Astrocyte of the spinal cord (primary cell): ENCODE data around the gene TUSC1.
"Not testable (repeated sequence)": the region's sequence is repeated elsewhere in the genome, so short reads cannot be mapped to it uniquely, and the experiment has no call there.

Source experiments
- DNase-seq: peaks from one replicate; pipeline ENCODE4 v3.0.0; 2011; ENCODE audit warnings: low read depth, low spot score
- H3K4me3 ChIP-seq: 2 replicates; pipeline ENCODE4 v1.5.1; 2011; ENCODE audit warnings: low read depth, mild to moderate bottlenecking, low read length, moderate library complexity
- CTCF ChIP-seq: IDR thresholded peaks from 2 replicates; pipeline ENCODE4 v1.5.1; 2012; ENCODE audit warnings: low read depth, mild to moderate bottlenecking, low read length, inconsistent platforms
- in situ Hi-C: cut with HindIII; loops from 2 replicates; pipeline ENCODE4 v1.10.0; 2017; ENCODE audit warnings: low sequenced_read_pairs

Gene TUSC1

GRCh38 chr9:25678846-25679360 is 659 bp upstream of the TUSC1 start:
- in situ Hi-C loops: no loop called here
- peak overlapping the region; percentile 63 for H3K4me3 ChIP-seq
- DNase-seq: peak; percentile 4
- no peak for TF ChIP-seq CTCF

- in situ Hi-C loops: no loop called here
- peak overlapping the region; percentile 63 for H3K4me3 ChIP-seq
- peak; percentile 80 for DNase-seq
- TF ChIP-seq CTCF: no peak
These were observed 720 bp downstream of the TUSC1 start for GRCh38 chr9:25677301-25678146.

GRCh38 chr9:25675858-25676257 is 2.4 kb downstream of the TUSC1 start:
- in situ Hi-C loops: not testable (repeated sequence)

GRCh38 chr9:25658571-25658970 is 19.7 kb downstream of the TUSC1 start:
- TF ChIP-seq CTCF: no peak
- DNase-seq: no peak
- in situ Hi-C loops: no loop called here
- no peak overlapping the region for H3K4me3 ChIP-seq

More at GRCh38 chr9:25675858-25676257, 2.4 kb downstream of the TUSC1 start:
- not testable (repeated sequence) for DNase-seq, H3K4me3 ChIP-seq

- in situ Hi-C loops: no loop called here
- DNase-seq: no peak
- H3K4me3 ChIP-seq: no peak overlapping the region
- no peak for TF ChIP-seq CTCF
These were observed 23.8 kb downstream of the TUSC1 start for GRCh38 chr9:25654417-25654816.

- in situ Hi-C loops: no loop called here
- H3K4me3 ChIP-seq: no peak overlapping the region
- DNase-seq: no peak
- TF ChIP-seq CTCF: no peak
These were observed 30.1 kb downstream of the TUSC1 start for GRCh38 chr9:25648116-25648515.

GRCh38 chr9:25636026-25636425 is 42.2 kb downstream of the TUSC1 start:
- in situ Hi-C loops: no loop called here
- H3K4me3 ChIP-seq: no peak overlapping the region
- TF ChIP-seq CTCF: no peak
- no peak for DNase-seq
